Kidney (tissue), 14 donors: ENCODE data around the gene LIN28B. TPM values are rescaled to one million over a fixed set of nuclear protein-coding genes. Genes with fewer than 3 reads are reported as not detected.

Experiments used
- DNase-seq, 5 donors: peaks; one replicate each; pipeline ENCODE4 v3.0.0-alpha.2; 2013 to 2020
- FAIRE-seq: peaks from 2 replicates; lab custom pipeline; 2012; peaks lifted over from hg19 to GRCh38; lab: Jason Lieb, UNC
- H3K27ac ChIP-seq, 2 donors: one replicate each; pipeline ENCODE4 v1.7.0; 2013; ENCODE audit warnings: low read depth in 2 of 2, low read length in 2 of 2, inconsistent platforms in 1 of 2
- H3K27me3 ChIP-seq: one replicate; pipeline ENCODE4 v1.7.1; 2013; ENCODE audit warnings: low read length, inconsistent platforms; ENCODE audit not compliant: control insufficient read depth, insufficient read depth
- H3K36me3 ChIP-seq, 3 donors: one replicate each; pipeline versions ENCODE4 v1.7.0 to v1.7.1; 2013; ENCODE audit warnings: low read length in 3 of 3, control low read depth in 1 of 3, inconsistent platforms in 1 of 3; ENCODE audit not compliant: insufficient read depth in 3 of 3, control insufficient read depth in 2 of 3
- H3K4me1 ChIP-seq, 3 donors: one replicate each; pipeline versions ENCODE4 v1.7.0 to v1.7.1; 2013; ENCODE audit warnings: low read length in 3 of 3, inconsistent platforms in 1 of 3, low read depth in 1 of 3; ENCODE audit not compliant: control insufficient read depth in 2 of 3, insufficient read depth in 2 of 3
- H3K4me3 ChIP-seq, 3 donors: one replicate each; pipeline versions ENCODE4 v1.7.0 to v1.8.1; 2013; ENCODE audit warnings: low read length in 3 of 3, control low read depth in 1 of 3, inconsistent platforms in 1 of 3
- H3K9ac ChIP-seq, 3 donors: one replicate each; pipeline versions ENCODE4 v1.7.0 to v1.7.1; 2013; ENCODE audit warnings: low read length in 3 of 3, control low read depth in 1 of 3, inconsistent platforms in 1 of 3
- H3K9me3 ChIP-seq, 3 donors: one replicate each; pipeline versions ENCODE4 v1.7.0 to v1.7.1; 2013; ENCODE audit warnings: low read length in 3 of 3, control low read depth in 1 of 3, inconsistent platforms in 1 of 3; ENCODE audit not compliant: control insufficient read depth in 2 of 3, insufficient read depth in 1 of 3
- CTCF ChIP-seq: IDR thresholded peaks from 3 replicates; pipeline ENCODE4 v1.5.1; 2012; ENCODE audit warnings: mild to moderate bottlenecking, moderate library complexity, borderline replicate concordance; ENCODE audit not compliant: insufficient read depth; ENCODE audit errors: extremely low read depth
- intact Hi-C: fragments of 100-400 bp; cut with DNase I; formaldehyde crosslinking; loops from one replicate; pipeline ENCODE4 v1.11.1; 2022
- polyA plus RNA-seq: library from polyadenylated mRNA; stranded (reverse); fragments of 350-450 nt; fragmentation: Illumina TruSeq; extraction: RNeasy Lipid Tissue Mini Kit (QIAGEN cat#74804); gene quantifications from one replicate; pipeline ENCODE4 v1.2.3, GENCODE V29; 2014; ENCODE audit warnings: low read depth, low replicate concordance; ENCODE audit not compliant: insufficient read depth
- total RNA-seq: library from RNA; stranded (reverse); fragmentation: NEBNext Ultra II Directional; extraction: Animal tissue kit (Norgen Biotek cat#: 25700); gene quantifications from one replicate; pipeline ENCODE4 v1.2.1, GENCODE V29; 2021
- donor health status: control.
- donor health status: control.
- donor health status: control.
- donor health status: control.
- donor health status: control.
- donor health status: DM: yes; HTN: yes; CAD: no.
- donor health status: Normal renal cell carcinoma (clear cell type).

Gene LIN28B
- total and polyA plus RNA-seq, 2 donors from 2014 or later = not detected

GRCh38 chr6:104955927-104956730 lies 778 bp upstream of the LIN28B start:
- peaks cover 0 to 4% (median 0%) of the 10 kb centered on the region in 3 donors for H3K4me1 ChIP-seq
- TF ChIP-seq CTCF = no peak
- FAIRE-seq = no peak
- peaks cover 66% of the 10 kb centered on the region for H3K27me3 ChIP-seq
- intact Hi-C loops = no loop called here
- H3K36me3 ChIP-seq = no peaks in the 10 kb centered on the region
- H3K9ac ChIP-seq = no peak overlapping the region
- DNase-seq = peak in 3 of 5 donors; percentile 51 to 67 (median 52)
- H3K9me3 ChIP-seq = no peaks in the 10 kb centered on the region
- no peak overlapping the region for H3K27ac ChIP-seq
- no peak overlapping the region for H3K4me3 ChIP-seq

GRCh38 chr6:104957301-104958177 lies 632 bp downstream of the LIN28B start:
- no peaks in the 10 kb centered on the region for H3K9me3 ChIP-seq
- no peaks in the 10 kb centered on the region for H3K36me3 ChIP-seq
- H3K4me3 ChIP-seq = no peak overlapping the region
- peaks cover 0 to 4% (median 0%) of the 10 kb centered on the region in 3 donors for H3K4me1 ChIP-seq
- no peak overlapping the region for H3K27ac ChIP-seq
- H3K27me3 ChIP-seq = peaks cover 56% of the 10 kb centered on the region
- intact Hi-C loops = no loop called here
- peak in 3 of 5 donors; percentile 38 to 59 (median 45) for DNase-seq
- no peak overlapping the region for H3K9ac ChIP-seq
- FAIRE-seq = no peak
- TF ChIP-seq CTCF = no peak

- intact Hi-C loops = no loop called here
- no peak overlapping the region for H3K27ac ChIP-seq
- no peak overlapping the region for H3K9ac ChIP-seq
- DNase-seq = peak in 1 of 5 donors; percentile 46
- no peak for TF ChIP-seq CTCF
- H3K9me3 ChIP-seq = no peaks in the 10 kb centered on the region
- H3K4me1 ChIP-seq = peaks cover 0 to 4% (median 0%) of the 10 kb centered on the region in 3 donors
- no peak overlapping the region for H3K4me3 ChIP-seq
- no peaks in the 10 kb centered on the region for H3K36me3 ChIP-seq
- H3K27me3 ChIP-seq = peaks cover 48% of the 10 kb centered on the region
- no peak for FAIRE-seq
Measured at GRCh38 chr6:104958178-104959025, 1.5 kb downstream of the LIN28B start.
